Measurements from ENCODE around the gene FAM124A. TPM values are rescaled to one million over a fixed set of nuclear protein-coding genes. Genes with fewer than 3 reads are reported as not detected.

Gene FAM124A
- total RNA-seq, 1 donor from 2014 or later, result not detected

GRCh38 chr13:51252954-51253532 is 30.8 kb downstream of the FAM124A start:
- H3K27me3 Mint-ChIP-seq, result no peaks in the 10 kb centered on the region
- no peak for TF ChIP-seq CTCF (IDR thresholded peaks at IDR 0.05)
- DNase-seq, result no peak
- ChIA-PET POLR2A (no interaction called here), CTCF (interaction anchor here (1.1 kb wide), 1 partner anchor 33 kb away, joined by 5 read pairs; no protein-coding TSS in a partner anchor)
- no peak for ATAC-seq (ENCODE audit: low read depth)
- H3K27ac Mint-ChIP-seq, result peak overlapping the region; percentile 43
- H3K9me3 Mint-ChIP-seq, result no peaks in the 10 kb centered on the region
- peak overlapping the region; percentile 21 for H3K4me3 Mint-ChIP-seq
- peaks cover 19% of the 10 kb centered on the region for H3K4me1 Mint-ChIP-seq
- no peaks in the 10 kb centered on the region for H3K36me3 Mint-ChIP-seq (ENCODE audit: low read depth)
- intact Hi-C loops (cut with micrococcal nuclease), result loop anchor here (1.0 kb wide), 1 partner anchor 33 kb away; no protein-coding TSS in a partner anchor

DNA sequence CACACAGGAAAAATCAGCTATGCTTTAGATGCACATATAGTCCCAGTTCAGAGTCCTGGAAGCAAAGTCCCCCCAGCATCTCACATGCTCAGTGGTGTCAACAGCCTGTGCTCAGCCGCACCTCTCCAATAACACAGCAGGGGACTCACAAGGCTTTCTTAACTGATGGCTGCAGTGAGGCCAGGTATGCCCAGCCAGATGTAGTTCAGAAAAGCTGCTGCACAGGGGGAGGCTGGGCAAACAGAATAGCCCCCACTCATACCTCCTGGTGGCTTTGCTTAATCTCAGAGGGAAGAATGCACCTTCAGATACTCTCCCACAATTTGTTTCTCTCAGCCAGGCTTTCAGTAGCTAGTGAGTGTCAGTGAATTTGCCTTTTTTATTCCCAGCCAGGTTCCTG is 33.4 kb downstream of the FAM124A start:
- H3K36me3 Mint-ChIP-seq (ENCODE audit: low read depth), result no peaks in the 10 kb centered on the region
- no peaks in the 10 kb centered on the region for H3K27me3 Mint-ChIP-seq
- intact Hi-C loops (cut with micrococcal nuclease), result no loop called here
- POLR2A ChIA-PET, result no interaction called here
- no peak for TF ChIP-seq CTCF (IDR thresholded peaks at IDR 0.05)
- CTCF ChIA-PET, result no interaction called here
- no peaks in the 10 kb centered on the region for H3K9me3 Mint-ChIP-seq
- no peak overlapping the region for H3K27ac Mint-ChIP-seq
- no peak overlapping the region for H3K4me3 Mint-ChIP-seq
- H3K4me1 Mint-ChIP-seq, result peaks cover 19% of the 10 kb centered on the region
- ATAC-seq (ENCODE audit: low read depth) (no peak), DNase-seq (no peak)

- DNase-seq (no peak), ATAC-seq (ENCODE audit: low read depth) (no peak)
- Mint-ChIP-seq H3K4me3 (no peak overlapping the region), H3K4me1 (peaks cover 19% of the 10 kb centered on the region), H3K27ac (no peak overlapping the region), H3K9me3 (no peaks in the 10 kb centered on the region), H3K27me3 (peaks cover 2% of the 10 kb centered on the region), H3K36me3 (ENCODE audit: low read depth) (no peaks in the 10 kb centered on the region)
- no peak for TF ChIP-seq CTCF (IDR thresholded peaks at IDR 0.05)
- ChIA-PET CTCF (interaction anchor here (1.0 kb wide), 1 partner anchor 8 kb away, joined by 3 read pairs; no protein-coding TSS in a partner anchor), POLR2A (no interaction called here)
- intact Hi-C loops (cut with micrococcal nuclease), result no loop called here
Observed at GRCh38 chr13:51257187-51257586, 35.0 kb downstream of the FAM124A start.

DNA sequence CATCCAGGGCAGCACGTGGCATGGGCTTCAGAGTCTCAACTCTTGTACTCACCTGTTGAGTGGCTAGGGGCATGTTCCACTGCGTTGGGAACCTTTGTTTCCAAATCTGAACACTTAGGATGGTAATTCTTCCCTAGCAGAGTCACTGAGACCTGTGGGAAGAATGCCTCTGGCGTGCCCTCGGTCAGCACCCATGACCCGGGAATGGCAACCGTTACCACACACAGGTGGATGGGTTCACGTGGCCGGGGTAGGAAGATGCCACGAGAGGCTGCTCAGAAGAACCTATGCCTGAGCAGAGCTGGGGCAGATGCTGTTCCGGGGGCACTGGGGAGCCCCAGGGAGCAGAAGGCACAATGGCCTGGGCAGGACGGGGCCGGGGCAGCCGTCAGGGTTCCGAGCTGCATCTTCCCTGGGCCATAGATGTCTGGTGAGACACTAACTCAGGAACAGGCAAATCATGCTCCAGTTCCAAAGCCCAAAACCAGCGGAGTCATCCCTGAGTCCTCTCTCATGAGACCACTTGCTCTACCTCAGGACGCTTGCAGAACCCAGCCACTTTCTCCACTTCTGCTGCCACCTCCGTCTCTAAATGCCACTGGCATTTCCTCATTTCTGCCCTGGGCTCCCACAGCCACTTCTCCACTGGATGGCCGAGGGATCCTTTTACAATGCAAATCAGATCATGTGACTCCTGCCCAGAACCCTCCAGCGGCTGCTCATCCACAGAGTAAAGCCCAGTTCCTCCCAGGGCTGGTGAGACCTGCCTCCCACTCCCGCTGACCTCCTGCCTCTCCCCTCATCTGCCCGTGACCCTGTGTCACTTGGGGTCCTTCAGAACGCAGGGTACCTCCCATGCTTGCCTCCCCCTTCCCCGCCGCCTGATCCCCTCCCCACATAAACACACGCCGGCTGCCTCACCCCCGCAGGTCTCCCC is 36.7 kb downstream of the FAM124A start:
- H3K36me3 Mint-ChIP-seq (ENCODE audit: low read depth), result no peaks in the 10 kb centered on the region
- TF ChIP-seq CTCF (IDR thresholded peaks at IDR 0.05), result no peak
- no peak for ATAC-seq (ENCODE audit: low read depth)

DNA sequence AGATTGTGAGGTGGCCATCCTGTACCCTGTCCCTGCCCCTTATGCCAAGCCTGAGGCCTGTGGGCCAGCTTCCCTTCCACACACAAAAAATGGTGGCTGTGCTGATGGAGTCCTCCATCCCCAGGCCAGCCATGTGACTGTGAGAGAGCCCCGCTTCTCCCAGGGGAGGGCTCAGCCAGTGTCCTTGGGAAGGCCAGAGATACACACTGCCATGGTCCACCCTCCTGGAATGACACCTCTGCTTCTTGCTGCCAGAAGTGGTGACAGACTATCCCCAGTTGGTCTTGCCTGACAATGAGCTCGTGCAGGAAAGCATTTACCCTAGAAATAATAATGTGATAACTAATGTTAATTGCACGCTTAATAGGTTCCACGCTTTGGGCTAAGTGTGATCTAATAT is 38.0 kb downstream of the FAM124A start:
- intact Hi-C loops (cut with micrococcal nuclease), result no loop called here
- CTCF ChIA-PET, result no interaction called here
- ATAC-seq (ENCODE audit: low read depth), result no peak

More for the DNA sequence above, 36.7 kb downstream of the FAM124A start:
- ChIA-PET POLR2A (no interaction called here), CTCF (no interaction called here)
- intact Hi-C loops (cut with micrococcal nuclease), result no loop called here
- no peak for DNase-seq
- peaks cover 7% of the 10 kb centered on the region for H3K4me1 Mint-ChIP-seq
- no peaks in the 10 kb centered on the region for H3K9me3 Mint-ChIP-seq
- no peak overlapping the region for H3K27ac Mint-ChIP-seq
- peaks cover 2% of the 10 kb centered on the region for H3K27me3 Mint-ChIP-seq
- H3K4me3 Mint-ChIP-seq, result no peak overlapping the region

More for the DNA sequence above, 38.0 kb downstream of the FAM124A start:
- Mint-ChIP-seq H3K27ac (no peak overlapping the region), H3K36me3 (ENCODE audit: low read depth) (no peaks in the 10 kb centered on the region), H3K27me3 (peaks cover 2% of the 10 kb centered on the region), H3K4me1 (no peaks in the 10 kb centered on the region), H3K9me3 (no peaks in the 10 kb centered on the region), H3K4me3 (no peak overlapping the region)
- DNase-seq, result no peak
- POLR2A ChIA-PET, result no interaction called here
- TF ChIP-seq CTCF (IDR thresholded peaks at IDR 0.05), result no peak

Measured in activated B cell treated with CpG ODN at 0.5 μM for 24 hours (primary cell).